Measurements from ENCODE around the gene PPP1R2. TPM values are rescaled to one million over a fixed set of nuclear protein-coding genes. Genes with fewer than 3 reads are reported as not detected.

The PPP1R2 gene
- total RNA-seq = 161 and 205 TPM in 2 replicates

GRCh38 chr3:195542698-195543499 lies at the start of gene PPP1R2:
PPP1R2 (minus strand) TSS chr3:195543325; CDS start chr3:195543025, 300 bp downstream.

GRCh38 chr3:195583831-195584542 lies 40.9 kb upstream of the PPP1R2 start, which contains the start of gene APOD:
APOD (minus strand) TSS chr3:195583940; CDS start chr3:195579461, 4,479 bp downstream.

Other genes with a start within 250 kb of the PPP1R2 start
- 71.6 and 79.3 TPM in 2 replicates for gene ACAP2, start 100.3 kb downstream of the PPP1R2 start, total RNA-seq
- gene APOD, start 40.6 kb upstream of the PPP1R2 start, total RNA-seq = 0.13 TPM in 1 of 2 replicates, not detected in the other
- 0.26 and 0.50 TPM in 2 replicates for gene MUC20, start 177.7 kb upstream of the PPP1R2 start, total RNA-seq

Measured in aortic smooth muscle cell (primary cell).